ENCODE data around the gene NOXA1.
"Not testable (repeated sequence)": the region's sequence is repeated elsewhere in the genome, so short reads cannot be mapped to it uniquely, and the experiment has no call there.

Gene NOXA1

DNA sequence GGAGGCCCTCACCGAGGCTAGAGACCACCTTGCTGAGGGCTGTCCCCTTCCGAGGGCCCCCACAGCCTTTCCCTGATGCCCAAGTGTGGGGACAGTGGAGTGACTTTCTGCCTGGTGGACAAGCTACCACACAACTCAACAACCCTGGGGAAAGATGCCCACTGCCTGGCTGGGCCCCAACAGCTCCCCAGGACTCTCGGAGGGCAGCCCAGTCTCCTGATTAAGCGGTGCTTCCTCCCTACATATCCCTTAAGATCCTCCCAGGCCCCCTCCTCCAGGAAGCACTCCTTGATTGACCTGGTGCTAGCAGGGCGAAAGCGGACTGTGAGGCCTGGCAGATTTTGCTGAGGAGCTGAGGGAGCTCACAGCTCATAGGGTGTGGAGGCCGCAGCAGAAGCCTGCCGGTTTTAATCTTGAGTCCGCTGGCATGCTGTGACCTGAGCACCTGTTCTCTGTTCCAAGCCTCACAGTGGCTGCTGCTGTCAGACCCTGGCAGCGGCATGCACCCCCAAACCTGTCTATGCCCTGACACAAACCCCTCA lies 33.7 kb downstream of the NOXA1 start:
- no peak for DNase-seq

DNA sequence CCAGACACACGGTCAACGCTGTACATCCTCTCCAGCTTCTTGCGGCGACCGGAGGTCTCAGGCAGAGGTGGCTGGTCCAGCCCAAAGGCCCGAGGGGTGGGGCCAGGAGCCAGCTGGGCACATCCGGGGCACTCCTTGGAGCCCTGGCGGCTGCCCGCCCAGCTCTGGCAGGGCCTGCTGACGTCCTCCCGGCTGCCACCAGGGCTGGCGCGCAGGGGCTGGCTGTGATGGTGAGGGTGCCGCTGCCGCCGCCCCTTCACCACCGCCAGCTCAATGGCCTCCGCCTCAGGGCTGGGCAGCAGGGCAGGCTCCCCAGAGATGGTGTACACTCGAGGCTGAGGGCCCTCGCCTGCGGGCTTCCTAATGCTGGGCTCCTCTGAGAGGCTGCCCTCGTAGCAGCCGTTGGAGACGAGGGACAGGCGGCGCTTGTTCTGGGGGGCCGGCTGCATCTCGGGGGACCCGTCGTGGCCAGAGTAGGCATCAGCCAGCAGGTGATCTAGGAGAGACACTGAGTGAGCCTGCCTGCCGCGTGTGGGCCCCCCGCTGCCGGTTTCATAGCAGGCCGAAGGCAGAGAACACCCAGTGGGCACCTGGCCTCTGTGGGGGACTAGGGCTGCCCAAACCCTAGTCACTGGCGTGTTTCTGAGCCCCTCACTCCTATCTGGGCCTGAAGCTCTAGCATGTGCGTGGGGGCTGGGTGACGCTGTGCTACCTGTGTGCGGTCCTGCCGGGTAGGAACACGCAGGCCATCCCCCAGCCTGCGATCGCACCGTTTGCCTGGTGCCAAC lies 34.4 kb downstream of the NOXA1 start:
- no peak for DNase-seq

DNA sequence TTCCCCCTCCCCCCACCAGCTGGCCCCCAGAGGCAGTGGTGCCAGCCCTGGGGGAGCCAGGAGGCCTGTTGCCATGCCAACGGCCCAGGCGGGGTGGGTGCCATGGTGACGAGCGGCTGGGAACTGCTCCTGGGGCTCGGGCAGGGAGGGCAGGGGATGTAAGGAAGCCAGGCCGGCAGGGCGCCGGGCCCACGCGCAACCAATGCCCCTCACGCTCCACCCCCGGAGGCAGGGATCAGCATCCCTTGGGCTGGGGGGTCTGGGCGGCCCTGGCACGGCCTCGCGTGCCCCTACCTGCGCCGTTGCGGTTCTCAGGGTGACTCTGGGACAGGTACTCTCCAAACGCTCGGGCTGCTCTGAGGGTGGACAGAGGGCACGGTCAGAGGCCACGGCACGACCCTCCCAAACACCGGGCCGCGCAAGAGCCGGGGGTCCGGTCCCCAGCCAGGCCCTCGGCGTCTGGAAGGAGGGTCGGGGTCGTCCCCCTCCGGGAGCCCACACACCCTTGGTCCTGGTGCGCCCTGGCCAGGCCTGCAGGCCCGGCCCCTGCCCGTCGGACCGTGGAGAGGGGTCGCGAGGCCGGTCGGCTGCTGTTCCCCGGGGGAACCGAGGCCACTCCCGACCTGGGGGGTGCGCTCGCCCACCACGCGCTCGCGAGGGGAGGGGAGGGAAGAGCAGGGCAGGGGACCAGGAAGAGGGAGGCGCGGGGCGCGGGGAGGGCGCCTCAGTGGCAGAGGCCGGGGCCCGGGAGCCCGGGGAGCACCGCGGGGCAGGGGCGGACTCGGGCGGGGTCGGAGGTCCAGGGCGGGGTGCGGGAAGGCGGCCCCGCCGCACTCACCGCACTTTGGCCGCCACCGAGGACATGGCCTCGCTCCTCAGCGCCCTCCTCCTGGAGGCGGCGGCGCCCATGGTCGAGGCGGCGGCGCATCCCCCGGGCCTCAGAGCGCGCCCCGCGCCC lies 35.3 kb downstream of the NOXA1 start:
- no peak for DNase-seq

DNA sequence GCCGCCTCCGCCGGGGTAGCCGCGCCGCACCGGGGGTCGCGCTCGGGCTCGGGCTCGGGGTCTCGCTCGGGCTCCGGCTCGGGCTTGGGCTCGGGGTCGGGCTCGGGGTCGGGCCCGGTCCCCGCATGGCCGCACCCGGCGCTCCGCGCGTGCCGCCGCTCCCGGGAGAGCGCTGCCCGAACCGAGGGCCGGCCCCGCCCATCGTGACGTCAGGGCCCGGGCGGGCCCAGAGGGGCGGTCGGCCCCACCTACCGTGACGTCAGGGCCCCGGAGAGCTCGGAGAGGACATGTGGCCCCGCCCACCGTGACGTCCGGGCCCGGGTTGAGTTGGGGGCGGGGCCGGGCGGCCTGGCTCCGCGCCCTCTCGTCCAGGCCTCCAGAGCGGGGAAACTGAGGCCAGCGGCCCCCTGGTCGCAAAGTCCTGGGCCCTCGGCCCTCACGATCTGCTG lies 36.0 kb downstream of the NOXA1 start, which contains the start of gene NSMF:
Gene NSMF, minus strand, starts transcription at position 183 of the 449 bp plus-strand sequence. CDS start 232 bp downstream, outside the sequence.
- DNase-seq, result no peak

DNA sequence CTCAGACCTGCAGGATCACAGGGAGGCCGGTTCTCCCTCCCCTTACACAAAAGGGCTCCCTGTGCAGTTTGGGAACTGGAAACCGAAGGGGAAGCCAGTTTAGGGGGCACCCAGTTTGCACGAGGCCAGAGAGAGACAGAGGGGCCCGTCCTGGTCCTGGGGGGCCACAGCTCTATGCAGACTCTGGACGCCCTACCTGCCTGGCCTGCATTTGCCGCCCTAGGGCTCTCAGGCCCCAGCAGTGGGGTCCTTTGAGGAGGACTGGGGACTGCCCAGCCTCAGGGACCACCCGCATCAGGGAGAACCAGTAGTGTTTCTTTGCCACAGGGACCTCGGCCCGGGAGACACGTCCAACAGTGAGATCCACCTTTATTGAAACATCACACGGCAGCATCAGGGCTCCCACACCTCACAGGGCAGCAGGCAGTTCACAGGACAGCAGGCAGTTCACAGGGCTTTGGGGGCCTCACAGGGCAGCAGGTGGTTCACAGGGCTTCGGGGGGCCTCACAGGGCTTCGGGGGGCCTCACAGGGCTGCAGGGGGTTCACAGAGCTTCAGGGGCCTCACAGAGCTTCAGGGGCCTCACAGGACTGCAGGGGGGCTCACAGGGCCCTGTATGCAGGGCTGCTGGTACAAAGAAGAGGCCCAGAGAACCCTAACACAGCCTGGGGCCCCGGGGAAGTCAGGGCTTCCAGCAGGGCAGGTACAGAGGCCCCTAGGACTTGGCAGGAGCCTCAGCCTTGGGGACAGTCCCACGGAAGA lies 36.6 kb downstream of the NOXA1 start:
- DNase-seq, result no peak

DNA sequence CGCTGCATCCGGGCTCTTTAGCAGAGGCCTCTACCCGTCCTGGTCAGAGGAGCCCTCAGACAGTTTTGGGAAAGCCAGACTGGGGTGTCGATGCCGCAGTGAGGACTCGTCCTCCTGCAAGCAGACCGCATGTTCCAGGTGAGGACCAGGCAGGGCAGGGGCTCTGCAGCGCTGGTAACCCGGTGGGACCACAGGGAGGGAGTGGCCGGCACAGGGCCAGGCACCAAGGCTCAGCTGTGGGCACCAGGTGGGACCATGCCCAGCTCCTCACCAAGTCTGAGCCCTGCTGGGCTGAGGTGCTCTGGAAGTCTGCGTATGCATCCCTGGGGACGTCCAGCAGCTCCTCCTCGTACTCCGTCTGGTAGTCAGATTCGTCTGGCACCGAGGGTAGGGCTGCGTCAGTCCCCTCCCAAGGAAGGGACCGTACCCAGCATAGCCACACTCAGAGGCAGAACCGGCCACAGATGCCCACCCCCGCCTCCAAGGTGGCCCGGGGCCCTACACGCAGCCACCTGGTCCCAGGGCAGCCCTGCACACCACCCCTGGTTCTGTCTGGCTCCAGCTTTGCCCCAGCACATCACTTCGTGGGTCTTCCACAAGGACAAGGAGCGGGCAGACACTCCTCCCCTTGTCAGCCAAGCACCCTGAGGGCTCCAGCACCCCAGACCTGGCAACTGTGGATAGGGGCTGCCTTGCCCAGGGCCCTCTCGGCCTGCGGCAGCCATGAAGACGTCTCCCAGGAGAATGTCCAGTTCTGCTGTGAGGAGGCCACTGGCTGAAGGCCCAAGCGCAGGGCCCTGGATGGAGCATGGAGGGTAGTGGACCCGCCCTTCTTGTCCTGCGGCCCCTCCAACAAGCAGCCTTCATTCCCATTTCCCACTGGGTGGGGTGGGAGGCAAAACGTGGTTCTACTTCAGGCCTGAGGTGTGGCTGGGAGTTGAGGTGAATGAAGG lies 37.4 kb downstream of the NOXA1 start:
- DNase-seq, result no peak

DNA sequence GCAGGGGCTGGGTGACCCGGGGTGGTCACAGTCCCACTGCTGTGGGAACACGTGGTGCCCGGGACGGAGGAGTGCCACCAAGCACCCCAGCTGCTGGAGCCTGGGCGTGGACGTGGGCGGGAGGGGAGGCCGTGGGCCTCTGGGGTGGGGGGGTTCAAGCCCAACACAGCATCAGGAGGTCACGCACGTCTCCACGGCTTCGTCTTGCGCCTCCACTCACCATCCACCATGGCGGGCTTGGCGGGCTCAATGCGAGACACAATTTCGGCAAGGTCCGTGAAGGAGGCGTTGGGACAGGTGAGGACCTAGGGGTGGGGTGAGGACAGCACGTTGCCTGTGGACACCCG lies 38.1 kb downstream of the NOXA1 start:
- no peak for DNase-seq

DNA sequence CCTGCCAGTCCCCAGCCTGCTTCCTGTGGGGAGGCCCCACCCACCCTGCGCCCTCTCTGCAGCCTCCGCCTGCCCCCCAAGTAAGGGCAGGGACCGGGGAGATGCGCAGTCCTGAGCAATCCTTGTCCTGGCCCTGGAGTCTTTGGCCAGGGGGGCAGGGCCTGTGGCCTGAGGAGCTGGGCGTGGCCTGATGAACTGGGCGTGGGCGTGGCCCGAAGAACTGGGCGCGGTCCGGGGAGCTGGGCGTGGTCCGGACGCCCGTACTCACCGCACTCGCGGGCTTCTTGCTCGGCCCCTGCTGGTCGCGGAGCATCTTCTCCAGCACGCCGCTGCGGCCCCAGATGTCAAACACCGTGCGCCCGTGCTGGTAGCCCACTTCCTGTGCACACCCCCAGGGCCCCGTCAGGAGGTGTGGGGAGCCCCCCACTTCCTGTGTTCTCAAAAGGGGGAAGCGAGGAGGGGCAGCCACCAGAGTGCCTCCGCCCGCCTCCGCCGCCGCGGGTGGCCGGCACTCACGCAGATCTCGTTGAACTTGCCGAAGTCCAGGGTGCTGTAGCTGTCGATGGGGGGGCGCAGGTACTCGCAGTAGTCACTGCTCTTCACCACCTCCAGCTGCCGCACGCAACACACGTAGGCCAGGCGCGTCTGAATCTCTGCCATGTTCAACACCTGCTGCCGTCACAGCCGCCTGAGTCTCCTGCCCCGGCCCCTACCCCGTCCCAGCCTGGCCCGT lies 38.6 kb downstream of the NOXA1 start:
- DNase-seq, result no peak

DNA sequence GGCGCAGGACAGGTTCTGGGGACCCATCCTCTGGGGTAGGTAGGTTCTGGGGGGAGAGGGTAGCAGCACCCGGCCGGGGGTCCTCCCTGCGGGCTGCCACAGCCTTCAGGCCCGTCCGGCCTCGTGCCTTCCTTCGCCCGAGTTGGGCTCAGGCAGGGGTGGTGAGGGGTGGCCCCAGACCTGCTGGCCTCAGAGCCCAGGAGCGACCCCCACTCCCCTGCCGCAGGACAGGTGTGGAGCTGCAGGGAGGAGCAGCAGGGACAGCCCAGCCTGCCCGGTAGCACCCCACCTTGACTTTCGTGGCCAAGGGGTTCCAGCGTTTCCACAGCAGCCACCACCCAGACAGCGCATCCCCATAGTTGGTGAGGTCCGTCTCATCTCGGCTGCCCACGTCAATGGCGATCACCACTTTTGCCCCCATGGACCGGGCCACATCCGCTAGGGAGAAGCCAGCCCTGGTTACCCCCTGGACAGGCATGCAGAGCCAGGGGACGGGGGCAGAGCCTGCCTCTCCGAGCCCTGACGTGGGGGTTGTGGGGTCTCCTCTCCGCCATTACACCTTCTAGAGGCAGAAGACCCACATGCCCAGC lies 39.3 kb downstream of the NOXA1 start:
- DNase-seq, result no peak

DNA sequence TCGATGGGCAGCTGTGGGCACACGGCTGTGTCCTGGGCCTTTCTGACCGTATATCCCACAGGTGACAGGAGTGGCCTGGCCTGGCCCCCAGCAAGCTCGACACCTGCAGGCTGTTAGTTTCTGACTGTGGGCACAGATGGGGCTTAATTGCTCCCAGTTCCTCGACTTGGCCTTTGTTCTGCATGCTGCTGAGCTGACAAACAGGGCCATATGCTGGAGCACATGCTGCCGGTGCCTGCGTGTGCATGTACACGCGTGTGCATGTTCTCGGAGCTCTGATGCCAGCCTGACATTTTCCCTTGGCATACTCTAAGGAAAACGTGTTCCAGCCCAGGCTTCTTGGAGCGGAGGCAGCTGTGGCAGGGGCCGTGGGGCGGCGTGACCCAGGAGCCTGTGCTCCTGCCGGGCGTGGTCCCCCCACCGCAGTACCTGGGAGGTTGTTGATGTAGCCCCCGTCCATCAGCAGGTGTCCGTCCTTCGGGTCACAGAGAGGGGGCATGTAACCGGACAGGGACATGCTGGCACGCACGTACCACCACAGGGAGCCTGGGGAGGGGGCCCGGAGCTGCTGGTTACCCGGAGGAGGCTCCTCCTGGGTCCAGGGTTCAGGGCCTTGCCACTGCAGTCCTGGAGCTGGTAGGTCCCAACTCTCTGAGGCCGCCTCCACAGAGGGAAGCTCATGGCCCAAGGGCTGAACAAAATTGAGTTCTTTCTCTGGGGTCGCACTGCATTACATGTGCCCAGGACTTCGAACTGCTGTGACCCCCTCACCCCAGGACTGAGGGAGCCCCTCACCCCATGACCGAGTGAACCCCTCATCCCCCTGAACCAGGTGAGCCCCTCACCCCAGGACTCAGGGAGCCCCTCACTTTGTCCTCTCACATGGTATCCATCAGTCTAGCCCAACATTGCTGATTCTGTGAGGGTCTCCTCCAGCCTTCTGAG lies 40.1 kb downstream of the NOXA1 start:
- DNase-seq, result no peak

DNA sequence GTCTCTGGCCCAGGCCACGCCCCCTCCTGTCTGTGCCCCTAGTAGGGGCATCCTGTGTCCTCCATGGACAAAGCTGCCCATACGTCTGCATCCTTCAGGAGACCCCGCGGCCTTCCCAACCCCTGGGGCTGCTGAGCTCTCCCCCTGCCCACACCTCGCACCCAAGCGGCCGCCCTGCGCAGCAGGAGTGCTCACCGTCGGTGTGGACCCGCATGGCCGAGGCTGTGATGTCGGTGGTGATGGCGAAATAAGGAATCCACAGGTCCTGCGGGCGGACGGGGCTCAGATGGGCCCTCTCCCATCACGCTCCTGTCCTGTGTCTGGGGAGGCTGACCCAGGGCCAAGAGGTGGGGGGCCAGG lies 40.7 kb downstream of the NOXA1 start:
- DNase-seq, result no peak

DNA sequence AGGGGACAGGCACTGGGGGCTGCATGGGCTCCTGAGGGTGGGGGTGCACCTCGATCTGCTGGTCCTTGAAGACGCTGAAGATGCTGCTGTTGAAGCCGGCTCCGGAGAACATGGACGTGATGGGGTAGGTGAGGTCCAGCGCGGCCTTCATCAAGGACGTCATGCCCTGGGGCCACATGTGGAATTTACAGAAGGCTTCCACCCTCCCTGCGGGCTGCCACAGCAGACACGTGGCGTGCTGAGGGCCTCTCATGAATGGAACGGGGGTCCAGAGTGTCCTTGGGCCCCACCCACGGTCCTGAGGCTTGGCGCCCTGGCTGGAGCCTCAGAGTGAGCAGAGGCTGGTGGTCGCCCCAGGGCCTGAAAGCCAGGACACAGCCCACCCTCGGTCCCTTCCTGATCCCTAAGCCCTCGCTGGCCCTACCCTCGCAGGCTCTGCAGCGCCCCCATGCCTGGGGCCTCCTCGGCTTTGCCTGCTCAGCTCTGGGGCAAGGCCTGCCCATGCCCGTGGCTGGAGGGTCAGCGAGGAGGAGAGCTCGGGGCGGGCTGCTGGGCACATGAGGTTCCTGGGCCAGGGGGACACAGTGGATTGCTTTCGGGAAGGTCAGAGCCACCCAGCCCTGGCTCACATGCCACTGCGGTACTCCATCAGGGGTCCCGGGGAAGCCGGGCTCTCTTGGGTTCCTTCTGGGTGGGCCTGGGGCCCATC lies 41.3 kb downstream of the NOXA1 start:
- no peak for DNase-seq

DNA sequence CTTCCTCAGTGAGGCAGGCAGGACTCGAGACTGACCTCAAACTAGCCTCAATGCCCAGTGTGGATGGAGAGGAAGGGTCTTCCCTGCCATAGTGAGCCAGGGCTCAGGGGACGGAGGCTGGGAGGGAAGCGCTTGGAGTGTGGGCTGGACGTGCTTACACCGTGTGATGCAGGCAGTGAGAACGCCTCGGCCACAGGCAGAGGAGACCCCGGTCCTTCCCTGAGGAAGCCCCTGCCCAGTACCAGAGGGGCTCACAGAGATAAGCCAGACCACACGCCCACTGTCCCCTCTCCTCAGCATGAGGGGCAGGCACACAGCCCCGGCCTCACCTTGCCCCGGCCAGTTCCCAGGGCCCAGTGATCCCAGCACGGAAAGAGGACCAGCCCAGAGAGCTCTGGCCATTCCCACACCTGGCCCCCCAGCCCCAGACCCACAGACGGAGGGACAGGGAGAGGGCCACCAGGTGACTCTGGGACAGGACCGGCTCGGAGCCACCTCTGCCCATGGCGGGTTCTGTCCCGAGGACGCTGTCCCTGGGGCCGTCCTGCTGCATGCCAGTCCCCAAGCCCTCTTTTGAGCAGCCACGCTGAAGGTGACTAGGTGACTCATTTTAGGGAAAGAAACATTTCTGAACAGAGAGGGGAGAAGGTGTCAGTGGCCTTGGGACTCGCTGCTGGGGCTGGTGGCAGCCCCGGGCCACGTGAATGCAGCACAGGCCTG lies 42.0 kb downstream of the NOXA1 start:
- DNase-seq, result no peak

DNA sequence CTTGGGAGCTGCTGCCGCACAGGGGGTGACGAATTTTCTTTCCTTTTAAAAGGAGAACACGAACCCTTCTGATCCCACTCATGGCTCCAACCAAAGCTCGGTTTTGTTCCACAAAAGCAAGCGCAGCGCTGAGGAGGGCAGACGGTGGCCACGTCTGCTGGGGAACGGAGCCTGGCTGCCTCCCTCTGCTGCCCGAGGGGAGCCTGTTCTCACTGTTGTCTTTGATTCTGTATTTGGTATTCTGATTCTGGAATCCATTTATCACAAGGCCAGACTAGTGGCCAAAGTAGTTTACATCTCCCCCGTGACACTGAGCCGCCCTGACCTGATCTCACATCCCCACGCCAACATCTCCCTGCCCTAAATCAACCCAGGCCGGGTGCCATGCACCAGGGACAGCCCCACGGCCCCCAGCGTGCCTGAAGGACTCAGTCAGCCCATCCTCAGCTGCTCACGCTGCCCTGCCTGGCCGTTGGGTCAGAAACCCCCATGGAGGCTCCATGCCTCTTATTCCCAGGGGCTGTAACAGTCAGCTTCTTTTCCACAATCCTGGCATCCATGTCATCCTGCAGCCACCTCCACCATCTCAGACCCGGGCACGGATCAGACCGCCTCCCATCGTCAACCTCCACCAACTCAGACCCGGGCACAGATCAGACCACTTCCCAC lies 42.7 kb downstream of the NOXA1 start:
- DNase-seq, result no peak

DNA sequence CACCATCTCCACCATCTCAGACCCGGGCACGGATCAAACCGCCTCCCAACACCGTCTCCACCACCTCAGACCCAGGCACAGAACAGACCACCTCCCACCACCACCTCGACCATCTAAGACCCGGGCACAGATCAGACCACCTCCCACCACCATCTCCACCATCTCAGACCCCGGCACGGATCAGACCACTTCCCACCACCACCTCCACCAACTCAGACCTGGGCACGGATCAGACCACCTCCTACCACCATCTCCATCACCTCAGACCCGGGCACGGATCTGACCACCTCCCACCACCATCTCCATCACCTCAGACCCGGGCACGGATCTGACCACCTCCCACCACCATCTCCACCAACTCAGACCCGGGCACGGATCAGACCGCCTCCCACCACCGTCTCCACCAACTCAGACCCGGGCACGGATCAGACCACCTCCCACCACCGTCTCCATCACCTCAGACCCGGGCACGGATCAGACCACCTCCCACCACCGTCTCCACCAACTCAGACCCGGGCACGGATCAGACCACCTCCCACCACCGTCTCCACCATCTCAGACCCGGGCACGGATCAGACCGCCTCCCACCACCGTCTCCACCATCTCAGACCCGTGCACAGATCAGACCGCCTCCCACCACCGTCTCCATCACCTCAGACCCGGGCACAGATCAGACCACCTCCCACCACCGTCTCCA lies 43.3 kb downstream of the NOXA1 start:
- DNase-seq, result not testable (repeated sequence)

DNA sequence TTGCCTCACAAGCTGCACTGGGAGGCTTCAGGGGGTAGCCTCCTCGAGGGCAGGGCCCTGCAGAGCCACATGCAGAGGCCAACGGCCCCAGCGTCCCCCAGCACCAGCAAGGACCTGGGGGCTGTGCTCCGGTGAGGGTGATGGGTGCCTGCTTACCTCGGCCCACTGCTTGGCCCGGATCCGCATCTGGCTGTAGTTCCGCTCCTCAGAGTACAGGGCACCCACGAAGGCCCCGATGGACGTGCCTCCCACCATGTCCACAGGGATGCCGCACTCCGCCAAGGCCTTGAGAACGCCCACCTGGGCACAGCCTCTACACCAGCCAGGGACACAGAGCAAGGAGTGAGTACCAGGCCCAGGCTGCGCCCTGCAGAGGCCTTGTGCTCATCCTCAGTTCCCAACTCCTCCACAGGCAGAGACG lies 44.0 kb downstream of the NOXA1 start:
- DNase-seq, result no peak

DNA sequence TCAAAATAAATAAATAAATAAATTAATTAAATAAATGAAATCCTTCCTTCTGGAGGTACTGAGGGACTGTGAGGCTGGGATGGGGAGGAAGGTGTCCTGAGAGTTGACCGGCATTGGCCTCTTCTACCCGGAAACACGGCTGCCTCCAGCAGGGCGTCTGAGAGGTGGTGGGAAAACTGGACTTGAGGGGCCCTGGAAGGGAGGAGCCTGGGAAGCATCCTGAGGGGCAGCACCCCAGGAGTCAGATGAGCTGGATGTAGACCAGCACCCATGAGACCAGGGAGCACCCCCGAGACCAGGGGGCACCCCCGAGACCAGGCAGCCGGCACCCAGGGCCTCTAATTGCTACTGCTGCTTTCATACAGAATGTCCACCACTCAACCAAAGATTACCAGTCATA lies 44.7 kb downstream of the NOXA1 start:
- DNase-seq, result no peak

Measured in NCI-H524 treated with DMSO at 0.1 percent for 48 hours (cell line).